ENCODE results near the gene NLRP3.
"Not testable (repeated sequence)": the region's sequence is repeated elsewhere in the genome, so short reads cannot be mapped to it uniquely, and the experiment has no call there.

Gene NLRP3

DNA sequence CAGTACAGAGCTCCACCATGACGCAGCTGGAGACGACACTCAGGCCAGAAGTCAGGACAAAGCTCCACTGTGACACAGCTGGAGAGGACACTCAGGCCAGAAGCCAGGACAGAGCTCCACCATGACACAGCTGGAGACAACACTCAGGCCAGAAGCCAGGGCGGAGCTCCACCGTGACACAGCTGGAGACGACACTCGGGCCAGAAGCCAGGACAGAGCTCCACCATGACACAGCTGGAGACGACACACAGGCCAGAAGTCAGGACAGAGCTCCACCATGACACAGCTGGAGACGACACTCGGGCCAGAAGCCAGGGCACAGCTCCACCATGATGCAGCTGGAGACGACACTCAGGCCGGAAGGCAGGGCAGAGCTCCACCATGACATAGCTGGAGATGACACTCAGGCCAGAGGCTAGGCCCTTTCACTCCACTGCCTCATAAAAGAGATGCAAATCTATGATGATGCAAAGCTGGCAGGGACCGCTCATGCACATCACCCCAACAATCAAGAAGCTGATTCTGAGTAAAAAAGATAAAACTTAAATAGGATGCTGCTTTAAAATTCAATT lies 55.6 kb downstream of the NLRP3 start:
- DNase-seq: no peak

DNA sequence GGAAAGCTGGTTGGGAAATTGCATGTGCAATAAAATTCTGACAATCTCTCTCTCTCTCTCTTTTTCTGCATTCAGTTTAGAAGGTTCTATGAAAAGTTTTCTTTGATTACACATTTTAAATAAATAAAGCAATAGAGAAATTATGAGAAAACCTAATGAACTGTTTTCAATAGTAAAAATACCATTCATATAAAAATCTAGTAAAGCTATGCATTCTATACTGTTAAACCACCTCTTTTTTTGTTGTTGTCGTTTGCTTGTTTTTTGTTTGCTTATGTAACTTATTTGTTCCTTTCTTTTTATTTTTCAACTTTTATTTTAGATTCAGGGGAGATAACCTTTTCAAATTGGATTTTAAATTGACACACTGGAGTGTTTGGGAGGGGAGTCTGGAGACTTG lies 56.1 kb downstream of the NLRP3 start:
- DNase-seq: no peak

DNA sequence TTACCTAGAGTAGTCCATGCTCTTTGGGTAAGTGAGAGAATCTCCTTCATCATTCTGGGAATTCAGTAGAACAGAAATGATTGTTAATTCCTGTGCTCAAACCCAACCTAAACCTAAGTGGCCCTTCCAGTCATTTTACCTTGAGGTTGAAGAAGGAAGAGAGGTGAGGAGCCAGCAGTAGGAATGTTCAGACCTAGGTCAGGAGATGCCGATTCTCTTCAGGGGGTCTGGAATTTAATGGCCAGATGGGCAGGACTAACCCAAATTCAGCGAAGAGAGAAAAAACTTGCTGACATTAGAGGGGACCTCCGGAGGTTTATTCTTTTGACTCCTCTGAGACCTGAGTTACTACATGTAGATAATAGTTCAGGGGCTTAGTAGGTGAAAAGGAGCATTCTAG lies 58.4 kb downstream of the NLRP3 start:
- no peak for DNase-seq

- DNase-seq: no peak
Observed at GRCh38 chr1:247475793-247476192, 59.8 kb downstream of the NLRP3 start.

GRCh38 chr1:247476328-247477058 lies 60.5 kb downstream of the NLRP3 start:
- not testable (repeated sequence) for DNase-seq

DNA sequence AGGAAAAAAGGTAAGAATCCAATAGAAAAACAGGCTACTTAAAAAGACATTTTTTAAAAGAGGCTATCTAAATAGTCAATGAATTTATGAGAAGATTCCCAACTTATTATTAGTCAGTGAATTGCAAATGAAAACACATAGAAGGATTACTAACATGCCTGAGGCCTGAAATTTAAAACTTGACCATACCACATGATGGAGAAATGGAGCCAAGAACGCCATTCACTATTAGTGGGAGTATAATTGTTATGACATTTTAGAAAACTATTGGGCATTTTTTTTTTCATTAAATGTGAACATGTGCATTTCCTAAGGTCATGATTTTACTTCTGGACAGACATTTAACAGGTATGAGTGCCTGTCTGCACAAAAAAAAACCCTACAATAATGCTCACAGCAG lies 66.8 kb downstream of the NLRP3 start:
- no peak for DNase-seq

- DNase-seq: no peak
Observed at GRCh38 chr1:247487057-247487456, 71.1 kb downstream of the NLRP3 start.

DNA sequence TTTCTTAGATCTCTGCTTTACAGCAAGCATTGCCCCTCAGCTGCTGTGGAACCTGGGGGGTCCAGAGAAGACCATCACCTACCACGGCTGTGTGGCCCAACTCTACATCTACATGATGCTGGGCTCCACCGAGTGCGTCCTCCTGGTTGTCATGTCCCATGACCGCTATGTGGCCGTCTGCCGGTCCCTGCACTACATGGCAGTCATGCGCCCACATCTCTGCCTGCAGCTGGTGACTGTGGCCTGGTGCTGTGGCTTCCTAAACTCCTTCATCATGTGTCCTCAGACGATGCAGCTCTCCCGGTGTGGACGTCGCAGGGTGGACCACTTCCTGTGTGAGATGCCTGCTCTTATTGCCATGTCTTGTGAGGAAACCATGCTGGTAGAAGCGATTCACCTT lies 75.4 kb downstream of the NLRP3 start:
- no peak for DNase-seq

DNA sequence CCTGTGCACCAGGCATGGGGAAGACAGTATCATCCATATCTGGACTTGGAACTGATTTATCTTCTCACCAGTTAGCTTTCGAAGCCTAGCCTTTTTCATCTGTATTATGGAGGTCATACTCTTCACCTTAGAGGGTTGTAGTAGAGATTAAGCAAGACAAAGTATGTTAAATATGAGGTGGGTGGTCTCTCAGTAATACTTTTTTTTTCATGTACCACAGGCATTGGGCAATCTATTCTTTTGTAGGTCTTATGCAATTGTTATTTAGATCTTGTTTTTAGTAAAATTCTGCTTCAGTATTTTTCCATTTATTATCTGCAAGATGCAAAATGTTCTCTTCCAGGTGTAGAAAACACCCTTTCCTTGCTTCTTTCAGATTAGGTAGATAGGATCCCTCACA lies 77.1 kb downstream of the NLRP3 start:
- no peak for DNase-seq

- DNase-seq: no peak
Observed at GRCh38 chr1:247494767-247495166, 78.8 kb downstream of the NLRP3 start.

DNA sequence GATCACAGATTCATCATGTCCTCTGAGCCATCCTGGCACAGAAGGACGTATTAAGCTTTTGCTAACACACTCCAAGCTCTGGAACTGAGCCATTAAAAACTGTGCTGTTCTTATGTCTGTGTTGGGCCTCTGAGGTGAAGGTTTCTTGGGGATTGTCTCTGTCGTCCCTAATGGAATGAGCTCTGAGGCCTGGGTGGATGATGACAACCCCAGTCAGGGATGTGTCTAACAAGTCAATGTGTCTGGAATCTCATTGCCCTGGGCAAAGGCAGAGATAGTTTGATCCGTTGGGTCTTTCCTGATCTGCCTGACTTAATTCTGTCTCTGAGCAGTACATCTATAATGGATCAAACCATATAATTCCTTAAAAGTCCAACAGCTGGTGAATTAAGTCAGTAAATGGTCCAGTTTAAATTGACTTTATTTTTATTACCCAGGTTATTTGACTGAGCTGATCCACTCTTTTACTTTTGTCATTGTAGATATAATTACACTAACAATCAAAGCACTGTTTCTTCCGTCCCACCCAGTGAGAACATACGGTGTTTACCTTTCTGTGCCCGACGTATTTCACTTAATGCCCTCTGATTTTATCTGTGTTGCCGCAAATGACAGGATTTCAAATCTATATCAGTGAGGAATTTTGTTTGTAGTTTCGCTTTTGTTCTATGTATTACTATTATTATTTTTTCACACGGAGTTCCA lies 80.8 kb downstream of the NLRP3 start:
- no peak for DNase-seq

Data from stimulated activated CD4-positive, alpha-beta T cell treated with anti-CD3 and anti-CD28 coated beads, Interleukin-12 subunit alpha, Interleukin-12 subunit beta, amount 100 ng/mL, for 4 hours (primary cell).